CD14-positive monocyte (primary cell): Measurements from ENCODE around the gene CATSPERB. TPM values are rescaled to one million over a fixed set of nuclear protein-coding genes. Genes with fewer than 3 reads are reported as not detected.

Experiments
- DNase-seq, 3 donors: peaks; one replicate each; pipeline ENCODE4 v3.0.0-alpha.2; 2011 to 2022
- H2AFZ ChIP-seq: 2 replicates; pipeline ENCODE4 v1.6.0; 2012; ENCODE audit warnings: mild to moderate bottlenecking, low read depth, low read length, inconsistent platforms; ENCODE audit not compliant: insufficient read depth, poor library complexity, severe bottlenecking
- H3K27ac ChIP-seq, 2 donors: 1 replicate in 1 of 2; 2 replicates in 1 of 2; pipeline ENCODE4 v1.5.1; 2012 to 2013; ENCODE audit warnings: low read length in 2 of 2, control low read depth in 1 of 2, inconsistent platforms in 1 of 2, low read depth in 1 of 2, mild to moderate bottlenecking in 1 of 2
- H3K27me3 ChIP-seq, 2 donors: one replicate each; pipeline versions ENCODE4 v1.6.0 to v1.6.1; 2011 to 2013; ENCODE audit warnings: low read length in 2 of 2; ENCODE audit not compliant: control insufficient read depth in 2 of 2, insufficient read depth in 2 of 2
- H3K36me3 ChIP-seq, 2 donors: replicated peaks in 1 of 2; 1 replicate in 1 of 2; 2 replicates in 1 of 2; pipeline versions ENCODE4 v1.5.1 to v1.6.1; 2012 to 2013; ENCODE audit warnings: low read length in 2 of 2, control low read depth in 1 of 2, inconsistent platforms in 1 of 2, mild to moderate bottlenecking in 1 of 2; ENCODE audit not compliant: insufficient read depth in 2 of 2, control insufficient read depth in 1 of 2
- H3K4me1 ChIP-seq, 2 donors: 1 replicate in 1 of 2; 2 replicates in 1 of 2; pipeline versions ENCODE4 v1.5.1 to v1.6.1; 2012 to 2013; ENCODE audit warnings: low read length in 2 of 2, control low read depth in 1 of 2, inconsistent platforms in 1 of 2, mild to moderate bottlenecking in 1 of 2, moderate library complexity in 1 of 2; ENCODE audit not compliant: insufficient read depth in 2 of 2, control insufficient read depth in 1 of 2
- H3K4me2 ChIP-seq: replicated peaks from 2 replicates; pipeline ENCODE3; 2012; ENCODE audit warnings: low read length, moderate library complexity, mild to moderate bottlenecking; ENCODE audit not compliant: poor library complexity, severe bottlenecking; ENCODE audit errors: extremely low read depth
- H3K4me3 ChIP-seq, 3 experiments: fragments of 200-600 bp in 1 of 3; sonication (generic) in 1 of 3; replicated peaks in 1 of 3; 1 replicate in 2 of 3; 2 replicates in 1 of 3; pipeline ENCODE4 v1.5.1; 2011 to 2013; ENCODE audit warnings: low read length in 3 of 3, mild to moderate bottlenecking in 3 of 3, control low read depth in 2 of 3, low read depth in 2 of 3, inconsistent platforms in 1 of 3, moderate library complexity in 1 of 3
- H3K79me2 ChIP-seq: 2 replicates; pipeline ENCODE4 v1.6.0; 2012; ENCODE audit warnings: mild to moderate bottlenecking, control low read depth, inconsistent platforms, low read length, moderate library complexity; ENCODE audit not compliant: insufficient read depth
- H3K9ac ChIP-seq: 2 replicates; pipeline ENCODE4 v1.6.0; 2017; ENCODE audit warnings: low read length, mild to moderate bottlenecking; ENCODE audit not compliant: insufficient read depth, poor library complexity, severe bottlenecking
- H3K9me3 ChIP-seq, 2 donors: replicated peaks in 1 of 2; 1 replicate in 1 of 2; 2 replicates in 1 of 2; pipeline versions ENCODE4 v1.5.1 to v1.6.1; 2012 to 2013; ENCODE audit warnings: low read length in 2 of 2, control low read depth in 1 of 2; ENCODE audit not compliant: control insufficient read depth in 1 of 2, insufficient read depth in 1 of 2
- H4K20me1 ChIP-seq: 2 replicates; pipeline ENCODE4 v1.6.0; 2012; ENCODE audit warnings: mild to moderate bottlenecking, low read length, control low read depth, moderate library complexity; ENCODE audit not compliant: insufficient read depth
- H3K27ac Mint-ChIP-seq, 7 donors: one replicate each; pipeline ENCODE4 v1.8.0; 2020; ENCODE audit warnings: mild to moderate bottlenecking in 7 of 7, mixed read lengths in 7 of 7, moderate library complexity in 6 of 7, inconsistent platforms in 2 of 7
- H3K27me3 Mint-ChIP-seq, 3 donors: one replicate each; pipeline ENCODE4 v1.8.0; 2021 to 2022; ENCODE audit warnings: low read depth in 3 of 3, mild to moderate bottlenecking in 3 of 3, mixed read lengths in 3 of 3, moderate library complexity in 3 of 3, inconsistent platforms in 1 of 3
- H3K36me3 Mint-ChIP-seq, 2 donors: one replicate each; pipeline ENCODE4 v1.8.0; 2020; ENCODE audit warnings: mixed read lengths in 2 of 2, inconsistent platforms in 1 of 2, mild to moderate bottlenecking in 1 of 2
- H3K4me1 Mint-ChIP-seq: one replicate; pipeline ENCODE4 v1.8.0; 2020; ENCODE audit warnings: mild to moderate bottlenecking, mixed read lengths
- H3K4me3 Mint-ChIP-seq, 2 donors: one replicate each; pipeline ENCODE4 v1.8.0; 2020; ENCODE audit warnings: mild to moderate bottlenecking in 2 of 2, mixed read lengths in 2 of 2, moderate library complexity in 1 of 2
- H3K9me3 Mint-ChIP-seq, 7 donors: one replicate each; pipeline ENCODE4 v1.8.0; 2020 to 2022; ENCODE audit warnings: mixed read lengths in 7 of 7, mild to moderate bottlenecking in 6 of 7, moderate library complexity in 6 of 7, inconsistent platforms in 2 of 7
- CTCF ChIP-seq: fragments of 200-600 bp; IDR thresholded peaks from one replicate; pipeline ENCODE4 v1.8.0; 2022; ENCODE audit warnings: antibody characterized with exemption, mild to moderate bottlenecking
- WGBS: methylation state at CpG from one replicate; pipeline ENCODE4 v1.1.5; 2013; ENCODE audit warnings: missing lambda C conversion rate; ENCODE audit not compliant: insufficient coverage; 5-methylcytosine and 5-hydroxymethylcytosine counted together
- intact Hi-C, 2 donors: fragments of 100-400 bp; cut with micrococcal nuclease; formaldehyde crosslinking; loops; one replicate each; pipeline versions ENCODE4 v1.15.0 to v1.15.1; 2023
- polyA minus RNA-seq: library from RNA; depleted of rRNA, polyadenylated mRNA; stranded (reverse); fragments of >200 nt; gene quantifications from 2 replicates; pipeline ENCODE4 v1.2.3, GENCODE V29; 2012
- polyA plus RNA-seq, 3 donors: library from polyadenylated mRNA; depleted of rRNA in 1 of 3; unstranded in 2 of 3; stranded (reverse) in 1 of 3; fragments of 300-500 nt in 2 of 3; fragments of >200 nt in 1 of 3; fragmentation: Illumina TruSeq in 2 of 3; gene quantifications; 1 replicate in 2 of 3; 2 replicates in 1 of 3; pipeline ENCODE4 v1.2.3, GENCODE V29; 2012 to 2021
- total RNA-seq, 12 experiments: library from RNA in 1 of 12; stranded (reverse) in 1 of 12; fragments of 120-200 nt in 1 of 12; gene quantifications; one replicate each; pipeline ENCODE4 v1.2.4 and lab custom pipeline; 2013 to 2026; ENCODE audit warnings: mixed read lengths in 6 of 12, inconsistent platforms in 1 of 12

Gene CATSPERB
- total RNA-seq (2013) = not detected
- polyA plus RNA-seq = not detected
- not detected in 2 replicates for polyA minus RNA-seq
- total RNA-seq (lab: John Stamatoyannopoulos, UW) = 0 to 2.0 (median 0.10) reads per million in 11 experiments

GRCh38 chr14:91731986-91732385, at the start of gene CATSPERB:
TSS of gene CATSPERB (minus strand) at chr14:91732086. CDS start at chr14:91729479, 2,607 bp downstream.
- H3K9me3 ChIP-seq = no peaks in the 10 kb centered on the region
- H3K27me3 ChIP-seq = no peaks in the 10 kb centered on the region
- no peak within 1 kb of the TSS for H3K4me3 ChIP-seq
- TF ChIP-seq CTCF = no peak
- H3K4me2 ChIP-seq = no peak within 1 kb of the TSS
- no peak for DNase-seq
- H4K20me1 ChIP-seq = no peaks in the 10 kb centered on the region
- no peak within 1 kb of the TSS for H3K9ac ChIP-seq
- no CpG with 5 or more reads among the region's 2 CpGs for WGBS
- no peak within 1 kb of the TSS for H2AFZ ChIP-seq
- Mint-ChIP-seq H3K4me1 (no peaks in the 10 kb centered on the region), H3K36me3 (no peaks in the 10 kb centered on the region), H3K27ac (no peak within 1 kb of the TSS), H3K27me3 (peaks cover 0 to 4% (median 3%) of the 10 kb centered on the region in 3 donors), H3K9me3 (peaks cover 0 to 7% (median 1%) of the 10 kb centered on the region in 7 donors), H3K4me3 (no peak within 1 kb of the TSS)
- no peaks in the 10 kb centered on the region for H3K79me2 ChIP-seq
- intact Hi-C loops = no loop called here
- no peaks in the 10 kb centered on the region for H3K4me1 ChIP-seq
- no peak within 1 kb of the TSS for H3K27ac ChIP-seq
- H3K36me3 ChIP-seq = no peaks in the 10 kb centered on the region

- H3K4me3 ChIP-seq = no peak overlapping the region
- intact Hi-C loops = no loop called here
- H3K27me3 ChIP-seq = no peaks in the 10 kb centered on the region
- H3K4me1 Mint-ChIP-seq = no peaks in the 10 kb centered on the region
- H3K9ac ChIP-seq = no peak overlapping the region
- H3K9me3 ChIP-seq = no peaks in the 10 kb centered on the region
- DNase-seq = no peak
- H4K20me1 ChIP-seq = no peaks in the 10 kb centered on the region
- H3K27ac Mint-ChIP-seq = no peak overlapping the region
- no peaks in the 10 kb centered on the region for H3K36me3 Mint-ChIP-seq
- H3K36me3 ChIP-seq = no peaks in the 10 kb centered on the region
- peaks cover 0 to 2% (median 0%) of the 10 kb centered on the region in 7 donors for H3K9me3 Mint-ChIP-seq
- H3K27ac ChIP-seq = no peak overlapping the region
- H2AFZ ChIP-seq = peak overlapping the region; percentile 30
- no peak overlapping the region for H3K4me3 Mint-ChIP-seq
- no peaks in the 10 kb centered on the region for H3K4me1 ChIP-seq
- no peak overlapping the region for H3K4me2 ChIP-seq
- TF ChIP-seq CTCF = no peak
- H3K79me2 ChIP-seq = no peaks in the 10 kb centered on the region
- no CpG with 5 or more reads among the region's 3 CpGs for WGBS
- H3K27me3 Mint-ChIP-seq = peaks cover 0 to 1% (median 0%) of the 10 kb centered on the region in 3 donors
Observed at GRCh38 chr14:91780452-91780851, 48.6 kb upstream of the CATSPERB start.
